A673 (cell line): Measurements from ENCODE around the gene CALU. TPM values are rescaled to one million over a fixed set of nuclear protein-coding genes. Genes with fewer than 3 reads are reported as not detected.
A peak's percentile ranks its signal among the peaks of the same experiment; 100 is the strongest.

ENCODE experiments used
- BruUV-seq: library from RNA; stranded (reverse); fragments of 400-500 nt; replicated peaks from 2 replicates; lab custom pipeline; 2021; lab: Mats Ljungman, UMichigan
- CTCF ChIA-PET: fragments of 300-600 bp; sonication (Branson Sonifier 250); formaldehyde crosslinking; loops from one replicate; lab custom pipeline; 2022; ENCODE audit warnings: antibody characterized with exemption; lab: Charles Lee
- POLR2A ChIA-PET: fragments of 300-600 bp; sonication (Branson Sonifier 250); formaldehyde crosslinking; loops from one replicate; lab custom pipeline; 2022; ENCODE audit warnings: antibody characterized with exemption; ENCODE audit not compliant: low non-redundant PET; lab: Charles Lee
- DNase-seq: peaks from one replicate; pipeline ENCODE4 v3.0.0-alpha.2; 2015; ENCODE audit warnings: low spot score
- H3K27ac ChIP-seq: fragments of 200-600 bp; sonication (generic); 2 replicates; pipeline ENCODE4 v1.5.1; 2016; ENCODE audit warnings: mixed run types, low read depth, mild to moderate bottlenecking, mixed read lengths, antibody characterized with exemption, low read length; ENCODE audit not compliant: poor library complexity, severe bottlenecking
- H3K27me3 ChIP-seq: fragments of 200-600 bp; sonication (generic); replicated peaks from 2 replicates; pipeline ENCODE4 v1.6.1; 2017; ENCODE audit warnings: mixed run types, low read depth, mild to moderate bottlenecking, mixed read lengths, antibody characterized with exemption, low read length; ENCODE audit not compliant: insufficient read depth, poor library complexity
- H3K36me3 ChIP-seq: fragments of 200-600 bp; sonication (generic); 2 replicates; pipeline ENCODE4 v1.6.1; 2016; ENCODE audit warnings: mixed run types, mild to moderate bottlenecking, mixed read lengths, antibody characterized with exemption, low read length; ENCODE audit not compliant: insufficient read depth, poor library complexity, severe bottlenecking
- H3K4me1 ChIP-seq: fragments of 200-600 bp; sonication (generic); 2 replicates; pipeline ENCODE4 v1.6.1; 2017; ENCODE audit warnings: mixed run types, mild to moderate bottlenecking, mixed read lengths, antibody characterized with exemption, low read length; ENCODE audit not compliant: insufficient read depth, poor library complexity, severe bottlenecking
- H3K4me3 ChIP-seq: fragments of 200-600 bp; sonication (generic); 2 replicates; pipeline ENCODE4 v1.5.1; 2016; ENCODE audit warnings: low read depth, mixed run types, mild to moderate bottlenecking, mixed read lengths, low read length; ENCODE audit not compliant: poor library complexity, severe bottlenecking
- H3K9me3 ChIP-seq: fragments of 200-600 bp; sonication (generic); 2 replicates; pipeline ENCODE4 v1.6.1; 2016; ENCODE audit warnings: mixed run types, low read depth, mild to moderate bottlenecking, mixed read lengths, antibody characterized with exemption, low read length; ENCODE audit not compliant: poor library complexity, severe bottlenecking
- EZH2 ChIP-seq: fragments of 200-600 bp; sonication (generic); IDR thresholded peaks from 2 replicates; pipeline ENCODE4 v1.6.1; 2017; ENCODE audit warnings: borderline replicate concordance, low read depth, mild to moderate bottlenecking, mixed read lengths, antibody characterized with exemption, low read length; ENCODE audit not compliant: poor library complexity, severe bottlenecking
- intact Hi-C: fragments of 100-400 bp; cut with micrococcal nuclease; formaldehyde crosslinking; loops from one replicate; pipeline ENCODE4 v1.10.0; 2022; ENCODE audit not compliant: unreplicated experiment
- total RNA-seq: library from RNA; stranded (reverse); gene quantifications from 2 replicates; pipeline ENCODE4 v1.2.3, GENCODE V29; 2021
- TF ChIP-seq, protein P1 (sequence below): fragments of 300-800, 200-600 bp; sonication (generic); conservative IDR thresholded peaks from 2 replicates; pipeline ENCODE4 v1.5.1; 2017; ENCODE audit warnings: low read depth, mild to moderate bottlenecking, antibody characterized with exemption, low read length, moderate library complexity, mixed read lengths

CALU gene
- total RNA-seq, 1 experiment from 2014 or later: 162 TPM

DNA sequence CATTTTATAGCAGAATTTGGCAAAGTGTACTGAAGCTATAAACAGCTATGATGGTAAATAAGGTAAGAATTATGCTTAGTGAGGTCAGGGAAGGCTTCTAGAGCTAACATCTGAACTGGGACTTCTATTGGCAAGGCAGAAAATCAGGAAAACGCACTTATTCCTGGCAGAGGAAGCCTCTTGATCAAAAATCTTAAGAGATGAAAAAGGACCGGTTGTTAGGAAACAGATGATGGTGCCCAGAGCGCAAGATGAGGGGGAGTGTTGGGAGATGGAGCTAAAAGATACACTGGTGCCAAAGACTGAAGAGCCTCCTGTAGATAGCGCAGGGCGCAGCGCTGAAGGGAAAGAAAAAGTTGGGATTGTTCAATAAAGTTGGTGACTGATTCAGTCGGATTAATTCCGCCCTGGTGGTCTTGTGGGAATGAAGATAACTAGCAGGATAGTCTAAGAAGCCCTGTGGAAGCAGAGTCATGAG is 550 bp upstream of the CALU start:
- Histone ChIP-seq H3K9me3 (no peaks in the 10 kb centered on the region), H3K4me1 (peaks cover 22% of the 10 kb centered on the region), H3K27me3 (no peaks in the 10 kb centered on the region), H3K36me3 (no peaks in the 10 kb centered on the region), H3K4me3 (peak overlapping the region; percentile 96), H3K27ac (peak overlapping the region; percentile 86)
- no peak for DNase-seq
- intact Hi-C loops: no loop called here
- BruUV-seq: TSS peak; percentile 99
- TF ChIP-seq EZH2: no peak
- TF ChIP-seq, protein P1, sequence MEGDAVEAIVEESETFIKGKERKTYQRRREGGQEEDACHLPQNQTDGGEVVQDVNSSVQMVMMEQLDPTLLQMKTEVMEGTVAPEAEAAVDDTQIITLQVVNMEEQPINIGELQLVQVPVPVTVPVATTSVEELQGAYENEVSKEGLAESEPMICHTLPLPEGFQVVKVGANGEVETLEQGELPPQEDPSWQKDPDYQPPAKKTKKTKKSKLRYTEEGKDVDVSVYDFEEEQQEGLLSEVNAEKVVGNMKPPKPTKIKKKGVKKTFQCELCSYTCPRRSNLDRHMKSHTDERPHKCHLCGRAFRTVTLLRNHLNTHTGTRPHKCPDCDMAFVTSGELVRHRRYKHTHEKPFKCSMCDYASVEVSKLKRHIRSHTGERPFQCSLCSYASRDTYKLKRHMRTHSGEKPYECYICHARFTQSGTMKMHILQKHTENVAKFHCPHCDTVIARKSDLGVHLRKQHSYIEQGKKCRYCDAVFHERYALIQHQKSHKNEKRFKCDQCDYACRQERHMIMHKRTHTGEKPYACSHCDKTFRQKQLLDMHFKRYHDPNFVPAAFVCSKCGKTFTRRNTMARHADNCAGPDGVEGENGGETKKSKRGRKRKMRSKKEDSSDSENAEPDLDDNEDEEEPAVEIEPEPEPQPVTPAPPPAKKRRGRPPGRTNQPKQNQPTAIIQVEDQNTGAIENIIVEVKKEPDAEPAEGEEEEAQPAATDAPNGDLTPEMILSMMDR: no peak
- CTCF ChIA-PET: no interaction called here
- POLR2A ChIA-PET: no interaction called here

DNA sequence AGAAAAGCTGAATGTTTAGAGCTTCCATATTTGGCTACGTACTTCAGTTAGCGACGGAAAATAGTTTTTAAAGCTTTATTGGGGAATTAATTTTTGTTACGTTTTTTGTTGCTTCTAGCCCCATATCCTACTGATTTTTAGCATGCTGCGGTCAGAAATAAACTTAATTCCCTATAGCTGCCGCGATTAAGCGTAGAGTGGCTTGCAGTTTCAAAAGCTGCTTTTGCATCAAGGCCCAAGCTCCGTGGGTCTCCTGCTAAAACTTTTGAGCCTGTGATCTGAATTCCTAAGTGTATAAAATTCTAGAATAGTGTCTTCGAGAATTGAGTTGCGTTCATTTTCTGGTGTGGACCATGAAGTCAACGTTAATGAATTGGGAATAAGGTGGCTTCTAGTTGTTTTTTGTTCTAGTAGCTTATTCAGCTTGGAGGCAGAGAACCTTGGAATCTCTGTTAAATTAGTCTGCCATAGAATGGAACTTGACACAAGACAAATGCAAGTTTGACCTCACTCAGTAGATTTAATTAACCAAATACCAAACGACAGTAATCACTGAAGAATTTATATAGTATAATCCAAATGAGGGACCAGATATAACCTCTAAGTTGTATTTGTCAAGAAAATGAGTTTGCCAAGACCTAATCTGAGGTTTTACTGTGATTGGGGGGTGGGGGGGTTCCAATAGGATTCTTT is 977 bp downstream of the CALU start:
- Histone ChIP-seq H3K4me1 (peaks cover 22% of the 10 kb centered on the region), H3K9me3 (no peaks in the 10 kb centered on the region), H3K27me3 (no peaks in the 10 kb centered on the region), H3K36me3 (no peaks in the 10 kb centered on the region), H3K27ac (peak overlapping the region; percentile 86), H3K4me3 (peak overlapping the region; percentile 96)
- no peak for TF ChIP-seq EZH2
- TF ChIP-seq, protein P1: no peak
- no peak for DNase-seq
- BruUV-seq: TSS peak; percentile 59
- ChIA-PET POLR2A (no interaction called here), CTCF (no interaction called here)
- intact Hi-C loops: no loop called here

DNA sequence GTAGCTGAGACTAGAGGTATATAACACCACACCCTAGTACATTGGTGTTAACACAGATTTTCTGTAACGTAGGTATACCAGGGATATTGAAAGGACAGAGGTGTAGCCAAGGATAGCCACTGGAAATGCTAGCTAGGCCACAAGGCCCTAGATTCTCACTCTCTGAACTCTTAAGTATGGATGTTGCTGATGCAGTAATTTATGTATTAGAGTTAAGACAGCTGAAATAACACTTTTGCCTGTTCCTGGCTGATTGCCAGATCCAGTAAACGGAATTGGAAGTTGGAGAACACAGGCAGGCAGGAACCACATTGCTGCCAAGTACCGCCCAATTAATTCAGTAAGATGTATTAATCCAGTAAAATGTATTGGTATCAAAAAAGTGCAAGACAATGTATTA is 1.8 kb downstream of the CALU start:
- CTCF ChIA-PET: no interaction called here
- no peak for TF ChIP-seq EZH2
- TF ChIP-seq, protein P1: no peak
- Histone ChIP-seq H3K27me3 (no peaks in the 10 kb centered on the region), H3K4me3 (peak overlapping the region; percentile 96), H3K9me3 (no peaks in the 10 kb centered on the region), H3K36me3 (no peaks in the 10 kb centered on the region), H3K27ac (no peak overlapping the region), H3K4me1 (peaks cover 22% of the 10 kb centered on the region)
- BruUV-seq: no TSS peak
- no peak for DNase-seq
- POLR2A ChIA-PET: no interaction called here
- intact Hi-C loops: no loop called here
